ENCODE results near the gene OPCML. TPM values are rescaled to one million over a fixed set of nuclear protein-coding genes. Genes with fewer than 3 reads are reported as not detected.

Gene OPCML
- total and polyA plus RNA-seq, 2 of the 13 experiments (the other 11 are each of a cell fraction or from before 2014, with no cell fraction given): not detected

DNA sequence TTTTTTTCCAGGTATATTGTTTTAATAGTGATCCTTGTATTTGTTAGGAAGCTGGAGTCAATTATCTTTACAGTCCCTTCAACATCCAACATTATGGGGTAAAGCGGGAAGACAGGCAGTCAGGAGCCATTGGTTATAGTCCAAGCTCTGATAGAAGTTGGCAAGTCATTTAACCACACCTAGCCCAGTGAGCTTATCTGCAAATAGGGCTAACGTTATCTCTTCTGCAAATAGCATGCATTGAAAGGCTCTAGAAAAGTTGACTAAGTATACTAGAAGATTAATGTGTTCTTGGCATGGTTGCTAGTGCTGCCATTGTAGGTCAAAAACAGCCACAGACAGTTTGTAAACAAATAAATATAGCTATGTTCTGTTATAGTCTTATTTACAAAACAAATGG lies 520.7 kb downstream of the OPCML start:
- POLR2A ChIA-PET: no interaction called here
- 5% methylated on average over 2 of the region's 2 CpGs for WGBS (ENCODE audit: low lambda C conversion rate)
- H3K36me3 ChIP-seq (replicated peaks in 1 of 2; ENCODE audit: control insufficient read depth in 1 of 2, insufficient read depth in 2 of 2, low read length in 2 of 2): no peaks in the 10 kb centered on the region

More for the DNA sequence above, 520.7 kb downstream of the OPCML start:
- H3K4me2 ChIP-seq (ENCODE audit: low read depth, low read length): no peak overlapping the region
- no peak overlapping the region for H3K27ac ChIP-seq (ENCODE audit: extremely low read length, insufficient read depth, low read length)
- no peaks in the 10 kb centered on the region for H4K20me1 ChIP-seq (ENCODE audit: insufficient read depth, low read length)
- no peaks in the 10 kb centered on the region for H3K79me2 ChIP-seq (ENCODE audit: insufficient read depth, low read length)
- H3K9ac ChIP-seq (ENCODE audit: insufficient read depth, low read depth, low read length): no peak overlapping the region
- no TSS peak for BruUV-seq (replicated peaks)
- no peak overlapping the region for H2AFZ ChIP-seq (ENCODE audit: low read length)
- TF ChIP-seq, protein P1, sequence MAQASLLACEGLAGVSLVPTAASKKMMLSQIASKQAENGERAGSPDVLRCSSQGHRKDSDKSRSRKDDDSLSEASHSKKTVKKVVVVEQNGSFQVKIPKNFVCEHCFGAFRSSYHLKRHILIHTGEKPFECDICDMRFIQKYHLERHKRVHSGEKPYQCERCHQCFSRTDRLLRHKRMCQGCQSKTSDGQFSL (CRISPR knock-in tag; IDR thresholded peaks at IDR 0.05): no peak
- TF ChIP-seq CBFB (CRISPR knock-in tag; IDR thresholded peaks at IDR 0.05): no peak
- no peak for TF ChIP-seq ZGPAT (CRISPR knock-in tag; IDR thresholded peaks at IDR 0.05)
- TF ChIP-seq ARID3A (IDR thresholded peaks at IDR 0.05; ENCODE audit: low read depth, low read length): no peak
- no peak for TF ChIP-seq ZNF879 (CRISPR knock-in tag; IDR thresholded peaks at IDR 0.05)
- TF ChIP-seq YEATS2 (CRISPR knock-in tag; IDR thresholded peaks at IDR 0.05; ENCODE audit: borderline replicate concordance): no peak
- H3K4me3 ChIP-seq (replicated peaks in 1 of 3; ENCODE audit: insufficient read depth in 1 of 3, low read depth in 2 of 3, low read length in 3 of 3): no peak overlapping the region
- FAIRE-seq (no peak), ATAC-seq (no peak), DNase-seq (ENCODE audit: low spot score) (no peak)
- intact Hi-C loops (cut with micrococcal nuclease; ENCODE audit: unreplicated experiment) (no loop called here), in situ Hi-C loops (cut with HindIII; ENCODE audit: extremely low pct_ligation_motif_present, low pct_unique_long_range_greater_than_20kb) (no loop called here)
- no peaks in the 10 kb centered on the region for H3K4me1 ChIP-seq (ENCODE audit: insufficient read depth, low read length)
- CTCF ChIA-PET (ENCODE audit: low intra/inter-chr PET ratio, low total read pairs): no interaction called here
- H3K27me3 ChIP-seq (ENCODE audit: control insufficient read depth in 1 of 2, insufficient read depth in 2 of 2, low read length in 2 of 2): no peaks in the 10 kb centered on the region
- peaks cover 5% of the 10 kb centered on the region; the same call in 1 of the 2 replicates for H3K9me3 ChIP-seq (ENCODE audit: low read length)

All from HepG2 (cell line).